Stimulated activated CD8-positive, alpha-beta memory T cell treated with anti-CD3 and anti-CD28 coated beads, Interleukin-12 subunit alpha, Interleukin-12 subunit beta, amount 100 ng/mL, for 1 hour (primary cell): ENCODE data around the gene CPPED1.
"Not testable (repeated sequence)": the region's sequence is repeated elsewhere in the genome, so short reads cannot be mapped to it uniquely, and the experiment has no call there.

Source experiments
- DNase-seq: peaks from one replicate; pipeline ENCODE4 v3.0.0-alpha.2; 2020; ENCODE audit warnings: low read depth

Gene CPPED1, protein sequence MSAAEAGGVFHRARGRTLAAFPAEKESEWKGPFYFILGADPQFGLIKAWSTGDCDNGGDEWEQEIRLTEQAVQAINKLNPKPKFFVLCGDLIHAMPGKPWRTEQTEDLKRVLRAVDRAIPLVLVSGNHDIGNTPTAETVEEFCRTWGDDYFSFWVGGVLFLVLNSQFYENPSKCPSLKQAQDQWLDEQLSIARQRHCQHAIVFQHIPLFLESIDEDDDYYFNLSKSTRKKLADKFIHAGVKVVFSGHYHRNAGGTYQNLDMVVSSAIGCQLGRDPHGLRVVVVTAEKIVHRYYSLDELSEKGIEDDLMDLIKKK

DNA sequence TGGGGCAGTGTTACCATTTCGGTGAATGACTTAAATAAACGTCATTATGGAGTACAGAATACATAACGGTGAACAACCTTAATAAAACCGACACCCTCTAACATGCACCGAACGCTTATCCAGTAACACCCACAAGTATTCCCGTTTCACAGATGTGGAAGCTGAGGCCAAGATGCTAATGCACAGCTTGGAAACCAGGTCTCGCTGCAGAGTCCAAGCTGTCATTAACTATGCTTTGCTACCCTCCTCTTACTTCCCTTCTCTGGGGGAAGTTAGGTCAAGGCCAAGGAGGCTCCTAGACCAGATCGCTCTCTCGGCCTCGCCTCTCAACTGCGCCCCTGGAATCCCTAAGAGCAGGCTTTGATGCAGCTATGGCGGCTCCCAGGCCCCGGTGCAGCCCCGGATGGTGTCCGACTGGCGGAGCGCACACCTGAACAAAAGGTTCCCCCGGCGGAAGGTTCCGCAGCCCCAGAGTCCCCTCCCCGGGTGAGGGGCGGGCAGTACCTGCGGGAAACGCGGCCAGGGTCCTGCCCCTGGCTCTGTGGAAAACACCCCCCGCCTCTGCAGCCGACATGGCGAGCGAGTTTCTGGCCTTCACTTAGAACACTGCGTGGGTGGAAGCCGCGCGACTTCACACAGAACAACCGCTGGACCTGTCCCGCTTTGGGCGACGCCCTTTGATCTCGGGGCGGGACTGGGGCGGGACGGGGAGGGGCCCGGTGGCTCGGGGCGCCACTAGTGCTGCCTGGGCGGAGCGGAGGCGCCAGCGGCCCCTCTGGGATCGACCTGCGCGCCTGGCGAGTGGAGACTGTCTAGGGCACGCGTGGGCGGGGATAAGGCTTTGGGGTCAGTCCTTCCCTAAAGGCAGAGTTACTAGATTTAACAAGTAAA, at the start of gene CPPED1:
CPPED1 (minus strand) TSS at position 685 of the 891 bp plus-strand sequence; CDS start at position 574, 111 bp downstream.
- DNase-seq = peak; percentile 79

DNA sequence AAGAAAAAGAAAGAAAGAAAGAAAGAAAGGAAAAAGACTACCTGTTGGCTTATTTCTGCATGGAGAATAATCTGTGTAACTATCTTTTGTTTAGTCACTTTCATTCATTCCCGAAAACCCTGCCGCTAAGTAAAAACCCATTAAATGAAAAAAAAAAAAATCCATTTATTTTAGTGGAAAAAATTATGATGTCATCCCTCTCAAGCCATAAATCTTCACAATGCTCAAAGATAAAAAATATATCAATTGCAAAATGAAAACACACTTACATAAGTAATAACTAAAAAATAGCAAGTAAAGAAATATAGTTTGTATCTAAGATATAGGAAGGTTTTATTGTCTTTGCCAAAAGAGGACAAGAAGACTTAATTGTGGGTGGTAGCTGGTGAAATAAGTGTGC, 46.5 kb upstream of the CPPED1 start:
- no peak for DNase-seq

DNA sequence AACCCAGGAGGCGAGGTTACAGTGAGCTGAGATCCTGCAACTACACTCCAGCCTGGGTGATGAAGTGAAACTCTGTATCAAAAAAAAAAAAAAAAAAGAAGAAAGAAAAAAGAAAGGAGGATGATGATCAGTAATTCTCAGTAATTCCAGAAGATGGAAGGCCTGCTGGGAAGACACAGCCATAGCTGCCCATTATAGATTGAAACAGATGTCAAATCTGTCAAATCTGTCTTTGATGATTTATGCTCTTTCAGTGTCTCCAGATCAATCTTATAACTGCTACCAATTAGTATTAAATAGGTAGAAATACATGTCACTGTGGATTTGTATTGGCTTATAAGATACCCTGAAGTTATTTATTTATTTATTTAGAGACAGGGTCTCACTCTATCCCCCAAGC, 42.9 kb upstream of the CPPED1 start:
- DNase-seq = no peak

GRCh38 chr16:12845282-12845681, 41.6 kb upstream of the CPPED1 start:
- DNase-seq = no peak

DNA sequence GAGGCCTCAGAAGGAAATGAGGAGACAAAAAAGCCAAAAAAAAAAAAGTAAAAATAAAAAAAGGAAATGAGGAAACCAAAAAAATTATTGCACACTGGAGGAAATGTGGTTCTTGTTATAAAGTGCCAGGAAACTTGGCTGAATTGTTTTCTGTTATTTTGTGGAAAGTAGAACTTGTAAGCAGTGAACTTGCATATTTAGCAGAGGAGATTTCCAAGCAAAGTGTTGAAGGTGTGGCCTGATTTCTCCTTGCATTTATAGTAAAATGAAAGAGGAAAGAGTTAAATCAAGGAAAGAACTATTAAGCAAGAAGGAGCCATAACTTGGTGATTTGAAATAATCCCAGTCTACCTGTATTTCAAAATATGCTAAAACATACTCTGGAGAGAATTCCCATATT, 34.1 kb upstream of the CPPED1 start:
- no peak for DNase-seq

DNA sequence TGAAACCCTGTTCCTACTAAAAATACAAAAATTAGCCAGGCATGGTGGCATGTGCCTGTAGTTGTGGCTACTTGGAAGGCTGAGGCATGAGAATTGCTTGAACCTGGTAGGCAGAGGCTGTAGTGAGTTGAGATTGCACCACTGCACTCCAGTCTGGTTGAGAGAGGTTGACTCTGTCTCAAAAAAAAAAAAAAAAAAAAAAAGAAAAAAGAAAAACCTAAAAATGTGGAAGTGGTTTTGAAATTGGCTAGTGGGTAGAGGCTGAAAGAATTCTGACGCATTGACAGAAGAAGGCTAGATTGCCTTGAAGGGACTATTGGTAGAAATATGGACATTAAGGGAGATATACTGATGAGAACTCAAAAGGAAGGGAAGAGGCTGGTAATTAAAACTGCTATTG, 33.6 kb upstream of the CPPED1 start:
- no peak for DNase-seq

DNA sequence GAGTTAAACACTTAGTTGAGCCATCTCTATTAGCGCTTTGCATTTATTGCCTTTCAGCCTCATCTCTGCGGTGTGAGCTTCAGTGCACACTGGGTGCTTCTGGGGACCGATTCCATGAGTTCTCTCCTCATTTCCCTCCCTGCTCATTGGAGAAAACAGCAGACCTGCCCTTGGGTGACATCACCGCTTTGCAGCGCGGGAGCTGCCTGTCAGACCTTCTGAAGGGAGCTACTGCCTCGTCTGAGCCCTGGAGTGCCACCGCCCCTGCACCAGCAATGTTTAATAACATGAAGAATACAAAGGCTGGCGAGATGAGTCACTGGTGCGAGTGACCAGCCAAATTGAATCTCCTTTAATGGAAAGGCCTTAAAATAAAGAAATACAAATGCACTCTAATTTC, 30.2 kb upstream of the CPPED1 start:
- no peak for DNase-seq

GRCh38 chr16:12829096-12829888, 25.6 kb upstream of the CPPED1 start:
- DNase-seq = no peak

GRCh38 chr16:12828206-12828605, 24.5 kb upstream of the CPPED1 start:
- DNase-seq = no peak

- no peak for DNase-seq
These were observed 22.9 kb upstream of the CPPED1 start for GRCh38 chr16:12826559-12826958.

- DNase-seq = peak; percentile 56
These were observed 15.7 kb upstream of the CPPED1 start for GRCh38 chr16:12819126-12820117.

- DNase-seq = no peak
These were observed 14.6 kb upstream of the CPPED1 start for GRCh38 chr16:12818326-12818725.

DNA sequence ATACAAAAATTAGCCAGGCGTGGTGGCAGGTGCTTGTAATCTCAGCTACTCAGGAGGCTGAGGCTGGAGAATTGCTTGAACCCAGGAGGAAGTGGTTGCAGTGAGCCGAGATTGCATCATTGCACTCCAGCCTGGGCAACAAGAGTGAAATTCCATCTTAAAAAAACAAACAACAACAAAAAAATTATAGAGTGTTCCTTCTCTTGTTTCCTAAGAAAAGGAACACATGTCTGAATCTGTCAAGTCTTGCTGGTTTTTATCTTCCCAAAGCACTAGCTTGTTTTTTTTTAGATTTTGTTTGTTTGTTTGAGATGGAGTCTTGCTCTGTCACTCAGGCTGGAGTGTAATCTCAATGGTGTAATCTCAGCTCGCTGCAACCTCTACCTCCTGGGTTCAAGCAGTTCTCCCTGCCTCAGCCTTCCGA, 13.1 kb upstream of the CPPED1 start:
- not testable (repeated sequence) for DNase-seq

DNA sequence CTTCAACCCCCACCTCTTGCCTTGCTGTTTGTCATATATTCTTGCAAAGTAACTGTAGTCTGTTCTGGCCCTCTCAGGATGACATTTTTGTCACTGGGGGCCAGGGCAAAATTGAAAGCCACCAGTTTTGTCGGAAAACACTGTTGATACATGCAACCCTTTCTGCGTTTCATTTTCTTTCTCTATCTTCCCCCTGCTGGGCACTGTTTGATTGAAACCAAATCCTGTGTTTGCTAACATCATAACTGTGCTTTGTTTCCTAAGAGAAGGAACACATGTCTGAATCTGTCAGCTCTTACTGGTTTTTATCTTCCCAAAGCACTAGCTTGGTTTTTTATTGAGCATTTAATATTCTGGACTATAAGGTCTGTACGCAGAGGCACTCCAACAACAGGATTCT, 11.7 kb upstream of the CPPED1 start:
- no peak for DNase-seq

- DNase-seq = not testable (repeated sequence)
These were observed 10.0 kb upstream of the CPPED1 start for GRCh38 chr16:12813734-12814133.

DNA sequence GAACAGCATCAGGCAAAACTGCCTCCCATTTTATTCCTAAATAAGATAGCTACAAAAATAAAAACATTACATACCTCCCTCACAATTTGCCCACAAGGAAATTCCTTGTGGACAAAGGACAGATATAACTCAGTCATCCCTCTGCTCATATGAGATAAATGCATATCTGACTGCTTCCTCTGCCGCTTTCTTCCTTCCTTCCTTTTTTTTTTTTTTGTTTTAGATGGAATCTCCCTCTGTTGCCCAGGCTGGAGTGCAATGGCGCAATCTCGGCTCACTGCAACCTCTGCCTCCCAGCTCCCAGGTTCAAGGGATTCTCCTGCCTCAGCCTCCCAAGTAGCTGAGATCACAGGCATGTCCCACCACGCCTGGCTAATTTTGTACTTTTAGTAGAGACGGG, 9.6 kb upstream of the CPPED1 start:
- not testable (repeated sequence) for DNase-seq

DNA sequence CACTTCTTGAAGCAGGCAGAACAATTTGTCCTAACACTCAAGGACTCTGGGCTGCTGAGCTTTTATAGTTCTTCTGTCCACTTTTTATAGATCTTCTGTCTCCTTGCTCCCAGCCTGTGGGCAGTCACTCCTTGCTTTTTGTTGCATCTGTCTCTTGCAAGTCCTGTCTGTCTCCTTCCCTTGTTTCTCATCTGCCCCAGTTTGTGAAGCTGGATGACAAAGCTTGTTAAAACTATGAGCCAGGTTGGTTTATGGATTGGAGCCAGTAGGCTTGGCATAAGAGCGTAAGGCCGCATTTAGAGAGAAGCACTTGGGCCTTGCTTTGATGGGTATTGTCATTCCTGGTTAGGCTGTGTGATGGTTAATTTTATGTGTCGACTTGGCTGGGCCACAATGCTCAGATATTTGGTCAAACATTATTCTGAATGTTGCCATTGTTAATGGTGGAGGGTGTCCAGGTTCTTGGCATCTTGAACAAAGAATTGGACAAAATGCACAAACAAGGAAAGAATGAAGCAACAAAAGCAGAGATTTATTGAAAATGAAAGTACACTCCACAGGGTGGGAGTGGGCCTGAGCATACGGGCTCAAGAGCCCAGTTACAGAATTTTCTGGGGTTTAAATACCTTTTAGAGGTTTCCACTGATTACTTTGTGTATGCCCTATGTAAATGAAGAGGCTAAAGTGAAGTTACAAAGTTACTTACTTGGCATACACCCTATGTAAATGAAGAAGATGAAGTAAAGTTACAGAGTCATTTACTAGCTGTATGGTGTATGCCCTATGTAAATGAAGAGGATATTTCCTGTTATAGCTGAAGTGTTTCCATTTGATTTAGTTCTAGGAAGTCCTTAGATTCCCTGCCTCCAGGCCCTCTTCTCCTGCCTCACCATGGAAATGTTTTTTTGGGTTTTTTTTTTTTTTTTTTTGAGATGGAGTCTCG, 8.0 kb upstream of the CPPED1 start:
- no peak for DNase-seq

DNA sequence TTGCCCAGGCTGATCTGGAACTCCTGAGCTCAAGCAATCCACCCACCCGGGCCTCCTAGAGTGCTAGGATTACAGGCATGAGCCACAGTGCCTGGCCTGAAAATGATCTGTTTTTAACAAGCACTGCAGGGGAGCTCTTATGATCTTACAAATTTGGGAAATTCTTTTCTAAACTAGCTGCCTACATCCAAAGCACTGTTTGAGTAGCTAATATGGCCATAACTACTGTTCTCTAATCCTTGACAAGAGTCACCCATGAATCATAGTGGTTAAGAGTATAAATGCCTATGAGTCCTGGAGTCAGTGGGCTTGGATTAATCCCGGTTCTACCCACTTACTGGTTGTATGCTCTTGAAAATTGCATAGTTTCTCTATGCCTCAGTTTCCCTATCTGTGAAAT, 1.4 kb upstream of the CPPED1 start:
- DNase-seq = no peak

GRCh38 chr16:12804395-12804794, 708 bp upstream of the CPPED1 start:
- DNase-seq = no peak

DNA sequence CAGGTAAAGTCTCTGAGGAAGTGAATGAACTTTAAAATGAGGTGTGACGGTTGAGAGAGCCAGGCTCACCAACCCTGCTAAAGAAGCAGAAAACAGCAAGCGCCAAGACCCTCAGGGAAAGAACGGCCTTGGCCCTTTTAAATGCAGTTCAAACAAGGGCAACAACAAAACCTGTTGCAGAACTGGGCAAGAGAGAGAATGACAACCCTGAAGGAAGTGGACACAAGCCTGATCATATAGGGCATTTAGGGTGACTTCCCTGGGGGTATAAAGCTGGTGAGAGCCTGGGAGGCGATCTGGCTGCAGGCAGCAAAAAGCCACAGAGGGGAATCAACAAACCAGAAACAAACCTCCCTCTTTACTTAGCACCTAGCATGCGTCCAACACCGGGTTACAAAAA, 1.0 kb downstream of the CPPED1 start:
- DNase-seq = no peak
